ENCODE measurements around the gene CDC42BPA.

CDC42BPA gene

DNA sequence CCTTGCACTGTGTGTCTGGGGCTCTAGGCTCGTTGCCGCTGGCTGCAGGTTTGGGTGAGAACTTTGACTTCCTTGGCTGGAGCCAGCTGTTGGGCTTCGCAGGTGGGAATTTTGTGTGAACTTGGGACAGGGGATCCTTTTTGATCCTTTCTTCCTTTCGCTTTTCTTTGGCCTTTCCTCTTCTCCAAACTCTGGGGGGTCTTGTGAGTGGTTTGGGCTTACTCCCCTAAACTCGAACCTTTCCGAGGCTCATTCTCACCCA, 377.6 kb downstream of the CDC42BPA start:
- no peak for TF ChIP-seq POLR2AphosphoS5 (IDR thresholded peaks at IDR 0.05; ENCODE audit: borderline replicate concordance, low read depth, low read length)
- no peak for TF ChIP-seq EZH2 (IDR thresholded peaks at IDR 0.05)
- TF ChIP-seq FOXP2 (optimal IDR thresholded peaks at IDR 0.05; ENCODE audit: control extremely low read depth, extremely low read length, insufficient read depth) = no peak
- no peak overlapping the region for H3K27ac ChIP-seq
- H3K36me3 ChIP-seq (ENCODE audit: insufficient read depth, low read length) = no peaks in the 10 kb centered on the region

DNA sequence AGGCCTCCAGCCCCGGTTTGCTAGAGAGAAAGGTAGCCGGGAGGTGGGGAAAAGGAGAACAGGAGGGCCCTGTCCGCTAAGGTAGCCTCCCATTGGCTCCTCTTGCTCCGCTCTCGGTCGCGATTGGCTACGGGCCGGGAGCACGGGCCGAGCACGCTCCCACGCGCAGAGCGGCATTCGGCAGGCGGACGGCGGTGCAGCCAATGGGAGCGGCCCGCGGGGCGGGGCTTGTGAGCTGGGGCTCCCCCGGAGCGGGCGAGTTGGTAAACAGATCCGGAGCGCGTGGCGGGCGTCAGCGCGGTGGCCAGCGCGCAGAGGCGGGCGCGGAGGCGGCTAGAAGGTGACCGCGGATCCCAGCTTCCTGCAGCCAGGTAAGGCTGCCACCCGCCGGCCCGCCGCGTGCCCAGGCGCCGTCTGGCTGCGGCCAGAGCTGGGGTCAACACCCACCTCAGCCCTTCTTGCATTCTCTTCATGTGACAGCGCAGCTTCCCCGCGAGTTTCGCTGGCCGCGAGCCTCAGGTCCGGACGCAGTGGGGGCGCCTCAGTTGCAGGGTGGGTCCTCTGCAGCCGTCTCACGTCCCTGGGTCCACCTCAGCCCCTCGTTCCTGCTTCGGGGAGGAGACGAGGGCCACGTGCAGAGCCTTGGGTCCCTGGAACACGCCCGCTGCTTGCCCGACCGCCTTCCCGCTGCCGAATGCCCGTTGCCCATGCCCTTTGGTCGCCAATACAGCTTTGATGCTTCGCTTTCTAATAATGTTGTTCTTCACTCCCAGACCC, 378.1 kb downstream of the CDC42BPA start, which contains the start of gene COQ8A:
COQ8A (plus strand) TSS at position 266 of the 777 bp plus-strand sequence. CDS start 21,092 bp downstream, outside the sequence.
- H3K9me3 ChIP-seq (ENCODE audit: low read depth, low read length) = no peaks in the 10 kb centered on the region
- peak; percentile 8 for TF ChIP-seq FOXP2 (optimal IDR thresholded peaks at IDR 0.05; ENCODE audit: control extremely low read depth, extremely low read length, insufficient read depth)
- no peak for TF ChIP-seq EZH2 (IDR thresholded peaks at IDR 0.05)
- peak; percentile 94 for DNase-seq (ENCODE audit: low read depth, low spot score)
- H3K36me3 ChIP-seq (ENCODE audit: insufficient read depth, low read length) = no peaks in the 10 kb centered on the region
- peak within 1 kb of the TSS; percentile 85 for H3K9ac ChIP-seq (ENCODE audit: insufficient read length)
- peak within 1 kb of the TSS; percentile 83 for H3K27ac ChIP-seq
- H3K4me3 ChIP-seq = peak within 1 kb of the TSS; percentile 87

More for the DNA sequence above, 377.6 kb downstream of the CDC42BPA start:
- Histone ChIP-seq H3K4me3 (peak overlapping the region; percentile 87), H3K9me3 (ENCODE audit: low read depth, low read length) (no peaks in the 10 kb centered on the region), H3K9ac (ENCODE audit: insufficient read length) (peak overlapping the region; percentile 74)
- DNase-seq (ENCODE audit: low read depth, low spot score) = no peak

Data from SK-N-MC (cell line).